Measurements from ENCODE around the gene NPIPB13.
"Not testable (repeated sequence)": the region's sequence is repeated elsewhere in the genome, so short reads cannot be mapped to it uniquely, and the experiment has no call there.

NPIPB13 gene

DNA sequence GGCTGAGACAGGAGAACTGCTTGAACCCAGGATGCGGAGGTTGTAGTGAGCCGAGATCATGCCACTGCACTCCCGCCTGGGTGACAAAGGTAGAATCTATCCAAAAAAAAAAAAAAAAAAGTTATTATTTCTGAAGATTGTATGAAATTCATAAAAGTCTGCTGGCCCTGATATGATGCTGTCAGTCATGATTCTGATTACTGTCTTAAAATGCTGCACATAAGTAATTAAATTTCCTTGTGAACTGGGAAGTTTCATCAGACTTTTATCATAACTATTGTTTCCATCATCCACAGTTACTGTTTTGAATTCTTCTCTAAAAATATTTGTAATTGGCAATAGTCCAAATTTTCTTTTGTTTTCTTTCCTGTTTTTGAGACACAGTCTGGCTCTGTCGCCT lies at the start of gene NPIPB13:
NPIPB13 (minus strand) TSS at position 101 of the 400 bp plus-strand sequence. CDS start 2,906 bp downstream, outside the sequence.
- DNase-seq = not testable (repeated sequence)

- not testable (repeated sequence) for DNase-seq
Observed at GRCh38 chr16:30282357-30282756, 34.1 kb upstream of the NPIPB13 start.

DNA sequence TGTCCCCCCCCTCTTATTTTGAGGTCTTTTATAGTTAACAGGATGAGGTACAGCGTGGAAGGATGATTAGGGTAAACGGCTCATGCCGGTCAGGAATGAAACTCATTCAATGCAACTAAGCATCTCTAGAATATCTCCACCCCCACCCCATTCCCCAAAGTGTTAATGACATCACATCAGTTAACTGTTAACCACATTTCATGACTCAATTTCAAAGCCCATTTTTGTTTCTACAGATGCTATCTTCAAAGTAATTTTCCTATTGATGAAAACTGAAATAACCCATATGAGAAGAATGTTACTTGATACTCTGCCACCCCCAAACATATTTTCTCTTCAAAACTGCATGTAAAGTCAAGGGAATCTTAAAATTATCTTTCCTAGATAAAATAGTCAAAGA lies 30.2 kb upstream of the NPIPB13 start:
- DNase-seq = not testable (repeated sequence)

DNA sequence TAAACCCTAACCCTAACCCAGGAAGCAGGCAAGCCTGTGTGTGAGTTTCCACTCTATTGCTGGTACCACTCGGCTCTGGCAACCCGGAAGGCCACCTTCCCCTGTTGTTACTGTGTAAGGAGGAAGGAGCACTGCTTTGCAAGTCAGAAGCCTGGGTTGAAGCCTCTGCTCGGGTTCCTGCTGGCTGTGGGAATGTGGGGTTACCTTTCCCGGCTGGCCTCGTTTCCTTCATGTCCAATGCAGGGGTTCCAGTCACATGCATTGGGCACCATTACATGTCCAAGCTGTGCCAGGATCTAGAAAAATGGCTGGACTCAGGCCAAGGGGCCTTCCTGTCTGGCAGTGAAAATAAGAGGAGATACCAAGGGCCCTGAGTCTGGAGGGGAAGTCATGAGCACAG lies 31.2 kb downstream of the NPIPB13 start:
- not testable (repeated sequence) for DNase-seq

- not testable (repeated sequence) for DNase-seq
Observed at GRCh38 chr16:30211414-30211813, 36.9 kb downstream of the NPIPB13 start.

DNA sequence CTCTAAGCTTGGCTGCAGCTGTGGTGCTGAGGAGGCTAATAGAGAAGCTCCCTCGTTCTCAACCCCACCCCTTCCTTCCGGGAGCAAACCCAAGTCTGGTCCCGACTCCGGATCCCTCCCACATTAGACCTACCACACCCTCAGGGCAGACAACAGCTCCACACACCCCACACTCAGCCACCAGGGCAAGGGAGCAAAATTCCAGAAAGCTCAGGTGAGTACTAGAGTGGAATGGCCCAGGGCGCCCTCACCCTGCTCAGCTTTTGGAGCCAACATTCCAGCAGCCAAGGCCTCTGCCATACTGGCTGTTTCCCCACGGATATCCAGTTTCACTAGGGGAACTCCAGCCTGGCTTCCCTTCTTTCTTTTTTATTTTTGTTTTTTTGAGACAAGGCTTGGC lies 39.2 kb downstream of the NPIPB13 start:
- DNase-seq = not testable (repeated sequence)

DNA sequence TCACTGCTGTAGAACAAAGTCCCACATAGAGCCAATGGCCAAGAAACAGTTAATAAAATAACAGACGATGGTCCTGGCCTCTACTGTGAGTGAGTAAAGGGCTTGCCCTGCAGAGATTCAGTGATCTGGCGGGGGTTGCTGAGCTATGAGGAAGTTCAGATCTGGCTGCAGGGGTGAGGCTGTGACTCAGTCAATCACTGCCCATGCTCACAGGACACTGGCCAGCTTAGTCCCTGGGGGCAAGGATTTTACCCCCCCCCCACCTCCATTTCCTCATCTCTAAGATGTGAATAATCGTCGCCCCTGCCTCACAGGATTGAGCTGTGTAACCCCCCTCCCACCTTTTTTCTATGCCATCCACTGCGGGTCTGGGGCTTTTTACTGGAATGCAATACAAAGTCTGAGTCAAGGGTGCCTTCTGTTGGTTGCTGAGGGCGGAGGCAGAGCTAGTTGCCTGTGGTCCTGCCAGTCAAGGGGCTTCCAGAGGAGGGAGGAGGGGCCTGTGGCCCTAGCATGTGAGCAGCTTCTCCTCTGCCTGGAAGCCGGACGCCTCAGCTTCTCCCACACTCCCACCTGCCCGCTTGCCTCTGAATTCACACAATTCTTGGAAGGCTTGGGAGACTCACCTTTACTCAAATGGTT lies 41.1 kb downstream of the NPIPB13 start:
- DNase-seq = not testable (repeated sequence)

- not testable (repeated sequence) for DNase-seq
Observed at GRCh38 chr16:30206252-30206651, 42.0 kb downstream of the NPIPB13 start.

GRCh38 chr16:30205541-30206236 lies 42.6 kb downstream of the NPIPB13 start:
- not testable (repeated sequence) for DNase-seq

- DNase-seq = not testable (repeated sequence)
Observed at GRCh38 chr16:30199608-30200343, 48.5 kb downstream of the NPIPB13 start.

DNA sequence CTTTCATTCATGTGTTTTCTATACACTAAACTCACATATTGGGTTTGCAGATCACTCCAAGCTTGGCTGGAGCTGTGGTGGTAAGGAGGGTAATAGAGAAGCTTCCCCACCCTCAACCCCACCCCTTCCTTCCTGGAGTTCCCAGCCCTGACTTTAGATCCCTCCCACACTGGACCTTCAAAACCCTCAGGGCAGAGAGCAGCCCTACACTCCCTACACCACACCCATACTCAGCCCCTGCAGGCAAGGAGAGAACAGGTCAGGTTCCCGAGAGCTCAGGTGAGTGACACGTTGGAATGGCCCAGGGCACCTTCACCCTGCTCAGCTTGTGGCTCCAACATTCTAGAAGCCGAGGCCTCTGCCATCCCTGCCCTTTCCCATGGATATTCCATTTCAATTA lies 49.2 kb downstream of the NPIPB13 start, which contains the start of gene SULT1A3:
SULT1A3 (plus strand) TSS at position 207 of the 400 bp plus-strand sequence. CDS start 1,474 bp downstream, outside the sequence.
- DNase-seq = not testable (repeated sequence)

All from NCI-H1092 (cell line).